Renal pelvis (tissue), 4 donors: Measurements from ENCODE around the gene SOWAHA. TPM values are rescaled to one million over a fixed set of nuclear protein-coding genes. Genes with fewer than 3 reads are reported as not detected.
"Not testable (repeated sequence)": the region's sequence is repeated elsewhere in the genome, so short reads cannot be mapped to it uniquely, and the experiment has no call there.

Experiments
- DNase-seq: peaks from one replicate; pipeline ENCODE4 v3.0.0-alpha.2; 2013
- polyA plus RNA-seq, 3 donors: library from polyadenylated mRNA; unstranded; fragments of 120-200 nt; gene quantifications; one replicate each; pipeline ENCODE4 v1.2.1, GENCODE V29; 2013; ENCODE audit not compliant: insufficient read length in 3 of 3

Gene SOWAHA
- polyA plus RNA-seq, 3 donors: 3.9 to 5.2 (median 4.9) TPM

- DNase-seq: not testable (repeated sequence)
Observed at GRCh38 chr5:132804219-132804618, 8.9 kb upstream of the SOWAHA start.

GRCh38 chr5:132805872-132806271 lies 7.2 kb upstream of the SOWAHA start:
- DNase-seq: not testable (repeated sequence)

- DNase-seq: not testable (repeated sequence)
Observed at GRCh38 chr5:132806804-132807162, 6.3 kb upstream of the SOWAHA start.

GRCh38 chr5:132807163-132807838 lies 5.8 kb upstream of the SOWAHA start:
- DNase-seq: no peak

GRCh38 chr5:132808448-132808847 lies 4.7 kb upstream of the SOWAHA start:
- no peak for DNase-seq

- no peak for DNase-seq
Observed at GRCh38 chr5:132808866-132809265, 4.2 kb upstream of the SOWAHA start.

- DNase-seq: no peak
Observed at GRCh38 chr5:132810605-132811004, 2.5 kb upstream of the SOWAHA start.

GRCh38 chr5:132812123-132812765 lies 858 bp upstream of the SOWAHA start:
- DNase-seq: no peak

GRCh38 chr5:132813599-132814502 lies 749 bp downstream of the SOWAHA start:
- DNase-seq: no peak

- no peak for DNase-seq
Observed at GRCh38 chr5:132814503-132815294, 1.6 kb downstream of the SOWAHA start.

GRCh38 chr5:132815454-132815853 lies 2.4 kb downstream of the SOWAHA start:
- no peak for DNase-seq

GRCh38 chr5:132816083-132816482 lies 3.0 kb downstream of the SOWAHA start:
- DNase-seq: no peak

GRCh38 chr5:132816554-132816953 lies 3.5 kb downstream of the SOWAHA start:
- no peak for DNase-seq

GRCh38 chr5:132817011-132817410 lies 3.9 kb downstream of the SOWAHA start:
- no peak for DNase-seq

- no peak for DNase-seq
Observed at GRCh38 chr5:132819468-132819867, 6.4 kb downstream of the SOWAHA start.

GRCh38 chr5:132820162-132820754 lies 7.2 kb downstream of the SOWAHA start:
- DNase-seq: peak; percentile 90

- no peak for DNase-seq
Observed at GRCh38 chr5:132821350-132821749, 8.2 kb downstream of the SOWAHA start.

GRCh38 chr5:132821791-132822190 lies 8.7 kb downstream of the SOWAHA start:
- DNase-seq: no peak

GRCh38 chr5:132822650-132823480 lies 9.8 kb downstream of the SOWAHA start:
- no peak for DNase-seq

- DNase-seq: no peak
Observed at GRCh38 chr5:132823481-132824050, 10.5 kb downstream of the SOWAHA start.
